GM10266 (cell line): ENCODE results near the gene PRPH2.

Source experiments
- DNase-seq: peaks from one replicate; pipeline ENCODE4 v3.0.0; 2012; ENCODE audit errors: extremely low spot score
- TF ChIP-seq, protein P1 (sequence below): IDR thresholded peaks from 2 replicates; pipeline ENCODE4 v1.5.1; 2012; ENCODE audit warnings: mild to moderate bottlenecking, low read depth; ENCODE audit not compliant: control insufficient read depth, insufficient read depth; ENCODE audit errors: missing control alignments

Gene PRPH2

GRCh38 chr6:42726026-42726425, 3.6 kb upstream of the PRPH2 start:
- TF ChIP-seq, protein P1, sequence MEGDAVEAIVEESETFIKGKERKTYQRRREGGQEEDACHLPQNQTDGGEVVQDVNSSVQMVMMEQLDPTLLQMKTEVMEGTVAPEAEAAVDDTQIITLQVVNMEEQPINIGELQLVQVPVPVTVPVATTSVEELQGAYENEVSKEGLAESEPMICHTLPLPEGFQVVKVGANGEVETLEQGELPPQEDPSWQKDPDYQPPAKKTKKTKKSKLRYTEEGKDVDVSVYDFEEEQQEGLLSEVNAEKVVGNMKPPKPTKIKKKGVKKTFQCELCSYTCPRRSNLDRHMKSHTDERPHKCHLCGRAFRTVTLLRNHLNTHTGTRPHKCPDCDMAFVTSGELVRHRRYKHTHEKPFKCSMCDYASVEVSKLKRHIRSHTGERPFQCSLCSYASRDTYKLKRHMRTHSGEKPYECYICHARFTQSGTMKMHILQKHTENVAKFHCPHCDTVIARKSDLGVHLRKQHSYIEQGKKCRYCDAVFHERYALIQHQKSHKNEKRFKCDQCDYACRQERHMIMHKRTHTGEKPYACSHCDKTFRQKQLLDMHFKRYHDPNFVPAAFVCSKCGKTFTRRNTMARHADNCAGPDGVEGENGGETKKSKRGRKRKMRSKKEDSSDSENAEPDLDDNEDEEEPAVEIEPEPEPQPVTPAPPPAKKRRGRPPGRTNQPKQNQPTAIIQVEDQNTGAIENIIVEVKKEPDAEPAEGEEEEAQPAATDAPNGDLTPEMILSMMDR, result no peak
- DNase-seq, result no peak

GRCh38 chr6:42724825-42725224, 2.4 kb upstream of the PRPH2 start:
- DNase-seq, result no peak
- TF ChIP-seq, protein P1, result no peak

- DNase-seq, result no peak
- TF ChIP-seq, protein P1, result no peak
These were observed 1.7 kb downstream of the PRPH2 start for GRCh38 chr6:42720739-42721138.

- DNase-seq, result no peak
These were observed 6.5 kb downstream of the PRPH2 start for GRCh38 chr6:42715871-42716270.

GRCh38 chr6:42714098-42714761, 8.2 kb downstream of the PRPH2 start:
- DNase-seq, result no peak
- TF ChIP-seq, protein P1, result no peak

More at GRCh38 chr6:42715871-42716270, 6.5 kb downstream of the PRPH2 start:
- TF ChIP-seq, protein P1, result no peak

GRCh38 chr6:42711930-42712329, 10.5 kb downstream of the PRPH2 start:
- no peak for DNase-seq
- TF ChIP-seq, protein P1, result no peak

GRCh38 chr6:42710316-42710715, 12.1 kb downstream of the PRPH2 start:
- TF ChIP-seq, protein P1, result no peak
- no peak for DNase-seq
